GM21529 (cell line): ENCODE results near the gene IGF2BP2.
"Not testable (repeated sequence)": the region's sequence is repeated elsewhere in the genome, so short reads cannot be mapped to it uniquely, and the experiment has no call there.

Experiments used
- ATAC-seq: cut with Tn5 transposase; IDR thresholded peaks from one replicate; pipeline ENCODE4 v1.9.1; 2021; ENCODE audit not compliant: unreplicated experiment

The IGF2BP2 gene

GRCh38 chr3:185825006-185825638, at the start of gene IGF2BP2:
IGF2BP2 (minus strand) TSS chr3:185825042; CDS start chr3:185824960, 82 bp downstream.
- ATAC-seq, result peak; percentile 69

DNA sequence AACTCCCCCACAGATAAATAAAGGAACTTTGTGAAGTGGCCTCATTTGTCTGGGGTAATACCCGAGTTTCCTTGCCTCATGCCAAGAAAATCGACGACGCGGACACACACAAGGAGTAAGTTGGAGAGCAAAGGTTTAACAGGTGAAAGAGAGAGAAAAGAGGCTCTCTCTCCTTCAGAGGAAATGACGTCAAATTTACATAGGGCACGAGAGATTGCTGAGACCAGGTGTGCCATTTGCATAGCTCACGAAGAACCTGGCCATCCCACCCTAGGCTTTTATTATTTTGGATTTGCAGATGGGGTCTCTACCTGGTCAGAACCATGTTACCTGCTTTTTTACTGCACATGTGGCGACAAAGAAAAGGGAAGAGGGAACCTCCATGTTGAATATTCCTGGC, 49.3 kb upstream of the IGF2BP2 start:
- ATAC-seq, result no peak

DNA sequence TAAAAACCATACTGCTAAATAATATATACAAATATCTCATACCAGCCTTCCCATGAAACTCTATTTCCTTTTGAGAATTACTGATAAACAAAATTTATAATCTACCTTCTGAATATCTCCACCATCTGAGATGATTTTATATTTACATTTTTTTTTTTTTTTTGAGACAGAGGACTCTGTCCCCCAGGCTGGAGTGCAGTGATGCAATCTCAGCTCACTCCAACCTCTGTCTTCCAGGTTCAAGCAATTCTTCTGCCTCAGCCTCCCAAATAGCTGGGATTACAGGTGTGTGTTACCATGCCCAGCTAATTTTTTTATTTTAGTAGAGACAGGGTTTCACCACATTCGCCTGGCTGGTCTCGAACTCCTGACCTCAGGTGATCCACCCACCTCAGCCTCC, 42.8 kb upstream of the IGF2BP2 start:
- ATAC-seq, result no peak

- no peak for ATAC-seq
Measured at GRCh38 chr3:185866995-185867394, 42.2 kb upstream of the IGF2BP2 start.

DNA sequence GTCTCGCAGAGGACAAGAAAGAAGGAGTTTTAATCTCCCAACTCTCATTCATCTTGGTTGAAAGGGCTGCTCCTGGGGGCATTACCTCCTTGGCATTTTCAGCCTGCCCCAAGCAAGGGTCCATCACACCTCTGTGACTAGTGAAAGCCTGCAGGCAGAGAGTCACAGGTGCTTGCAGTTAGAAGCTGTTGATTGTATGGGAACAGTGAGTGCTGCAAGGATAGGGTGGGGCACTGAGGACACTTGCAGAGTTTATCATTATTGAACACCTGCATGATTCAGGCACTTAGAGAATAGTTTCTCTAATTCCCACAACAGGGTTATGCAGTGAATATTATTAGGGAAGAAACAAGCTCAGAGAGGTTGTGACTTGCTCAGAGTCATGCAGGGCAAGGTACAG, 41.7 kb upstream of the IGF2BP2 start:
- no peak for ATAC-seq

DNA sequence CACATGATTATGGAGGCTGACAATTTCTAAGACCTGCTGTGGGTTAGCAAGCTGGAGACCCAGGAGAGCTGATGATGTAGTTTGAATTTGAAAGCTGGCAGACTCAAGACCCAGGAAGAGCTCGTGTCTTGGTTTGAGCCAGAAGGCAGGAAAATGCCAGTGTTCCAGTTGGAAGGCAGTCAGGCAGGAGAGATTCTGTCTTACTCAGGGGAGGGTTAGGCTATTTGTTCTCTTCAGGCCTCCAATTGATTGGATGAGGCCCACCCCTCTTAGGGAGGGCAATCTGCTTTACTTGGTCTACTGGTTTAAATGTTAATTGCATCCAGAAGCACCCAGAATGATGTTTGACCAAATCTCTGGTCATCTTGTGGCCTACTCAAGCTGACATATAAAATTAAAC, 40.4 kb upstream of the IGF2BP2 start:
- ATAC-seq, result no peak

DNA sequence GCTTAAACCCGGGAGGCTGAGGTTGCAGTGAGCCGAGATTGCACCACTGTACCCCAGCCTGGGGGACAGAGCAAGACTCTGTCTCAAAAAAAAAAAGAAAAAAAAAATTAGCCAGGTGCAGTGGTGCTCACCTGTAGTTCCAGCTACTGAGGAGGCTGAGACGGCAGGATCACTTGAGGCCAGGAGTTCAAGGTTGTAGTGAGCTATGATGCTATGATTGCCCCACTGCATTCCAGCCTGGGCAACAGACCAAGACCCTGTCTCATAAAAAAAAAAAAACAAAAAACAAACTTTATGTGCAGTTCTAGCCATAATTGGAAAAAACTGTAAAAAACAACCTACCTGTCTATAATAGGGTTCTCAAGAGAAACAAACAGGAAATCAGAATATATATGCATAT, 39.9 kb upstream of the IGF2BP2 start:
- ATAC-seq, result no peak

- ATAC-seq, result no peak
Measured at GRCh38 chr3:185862920-185863319, 38.1 kb upstream of the IGF2BP2 start.

DNA sequence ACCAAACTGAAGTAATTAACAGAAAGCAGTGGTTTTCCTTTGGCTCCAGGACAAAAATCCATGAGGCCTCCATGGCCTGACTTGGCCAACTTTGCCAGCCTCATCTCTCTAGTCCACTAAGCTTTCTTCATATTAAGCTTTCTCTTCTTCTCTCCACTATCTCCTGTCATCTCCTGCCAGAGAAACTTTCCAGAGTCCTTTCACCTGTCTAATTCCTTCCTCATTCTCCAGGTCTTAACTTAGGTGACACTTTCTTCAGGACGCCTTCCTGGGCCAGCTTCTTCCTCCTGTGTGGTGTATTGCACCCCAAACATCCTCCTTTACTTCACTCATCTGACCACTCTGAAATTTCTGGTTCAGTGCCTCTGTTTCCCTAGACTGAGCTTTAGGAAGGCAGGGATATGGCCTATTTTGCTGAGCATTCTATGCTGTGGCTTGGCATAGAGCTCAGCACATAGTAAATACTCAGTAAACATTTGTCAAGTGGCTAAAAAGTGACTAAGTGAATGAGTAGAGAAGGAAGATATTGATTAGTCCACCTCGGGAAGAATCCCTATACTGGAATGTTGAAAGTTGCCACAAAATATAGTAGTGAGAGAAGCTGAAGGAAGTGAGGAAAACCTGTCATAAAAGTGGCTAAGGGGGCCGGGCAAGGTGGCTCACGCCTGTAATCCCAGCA, 34.6 kb upstream of the IGF2BP2 start:
- no peak for ATAC-seq

- no peak for ATAC-seq
Measured at GRCh38 chr3:185858502-185859225, 33.8 kb upstream of the IGF2BP2 start.

GRCh38 chr3:185857208-185857607, 32.4 kb upstream of the IGF2BP2 start:
- no peak for ATAC-seq

GRCh38 chr3:185856652-185857051, 31.8 kb upstream of the IGF2BP2 start:
- no peak for ATAC-seq

DNA sequence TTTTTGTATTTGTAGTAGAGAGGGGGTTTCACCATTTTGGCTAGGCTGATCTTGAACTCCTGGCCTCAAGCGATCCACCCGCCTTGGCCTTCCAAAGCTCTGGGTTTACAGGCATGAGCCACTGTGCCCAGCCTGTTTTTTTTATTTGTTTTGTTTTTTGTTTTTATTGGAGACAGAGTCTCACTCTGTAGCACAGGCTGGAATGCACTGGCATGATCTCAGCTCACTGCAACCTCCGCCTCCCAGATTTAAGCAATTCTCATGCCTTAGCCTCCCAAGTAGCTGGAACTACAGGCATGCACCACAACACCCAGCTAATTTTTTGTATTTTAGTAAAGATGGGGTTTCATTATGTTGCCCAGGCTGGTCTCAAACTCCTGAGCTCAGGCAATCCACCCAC, 28.9 kb upstream of the IGF2BP2 start:
- ATAC-seq, result not testable (repeated sequence)

- no peak for ATAC-seq
Measured at GRCh38 chr3:185852635-185853034, 27.8 kb upstream of the IGF2BP2 start.

DNA sequence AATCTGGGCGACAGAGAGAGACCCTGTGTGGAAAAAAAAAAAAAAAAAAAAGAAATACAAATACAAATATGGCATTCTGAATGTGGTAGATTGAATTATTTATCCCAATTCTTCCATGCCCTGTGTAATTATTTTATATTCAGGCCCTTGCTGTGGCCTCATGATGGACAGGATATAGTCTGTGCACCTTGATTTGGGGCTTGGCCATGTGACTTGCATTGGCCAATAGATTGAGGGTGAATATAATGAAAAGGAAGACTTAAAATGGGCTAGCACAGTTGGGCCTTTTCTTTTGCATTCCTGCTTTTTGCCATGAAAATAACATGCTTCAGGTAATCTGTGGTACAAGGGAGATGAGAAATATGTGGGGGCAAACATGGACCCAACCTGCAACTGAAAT, 27.1 kb upstream of the IGF2BP2 start:
- no peak for ATAC-seq

- ATAC-seq, result no peak
Measured at GRCh38 chr3:185851046-185851445, 26.2 kb upstream of the IGF2BP2 start.

DNA sequence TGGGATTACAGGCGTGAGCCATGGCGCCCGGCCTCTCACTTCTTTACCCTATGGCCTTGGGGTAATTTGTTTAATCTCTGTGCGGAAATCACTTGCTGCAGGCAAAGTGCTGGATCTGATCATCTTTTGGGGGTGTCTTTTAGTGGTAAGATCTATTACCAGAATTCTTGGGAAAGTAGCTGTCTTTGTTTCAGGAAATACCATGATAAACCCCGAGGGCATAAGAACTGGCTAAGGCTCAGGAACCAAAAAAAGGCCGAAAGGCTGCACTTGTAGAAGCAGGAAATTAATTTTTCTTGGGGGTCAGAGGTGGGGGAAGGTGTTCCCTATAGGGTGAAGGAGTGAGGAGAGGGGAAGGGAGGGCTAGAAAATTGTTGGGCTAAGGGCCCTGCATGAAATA, 22.7 kb upstream of the IGF2BP2 start:
- no peak for ATAC-seq

DNA sequence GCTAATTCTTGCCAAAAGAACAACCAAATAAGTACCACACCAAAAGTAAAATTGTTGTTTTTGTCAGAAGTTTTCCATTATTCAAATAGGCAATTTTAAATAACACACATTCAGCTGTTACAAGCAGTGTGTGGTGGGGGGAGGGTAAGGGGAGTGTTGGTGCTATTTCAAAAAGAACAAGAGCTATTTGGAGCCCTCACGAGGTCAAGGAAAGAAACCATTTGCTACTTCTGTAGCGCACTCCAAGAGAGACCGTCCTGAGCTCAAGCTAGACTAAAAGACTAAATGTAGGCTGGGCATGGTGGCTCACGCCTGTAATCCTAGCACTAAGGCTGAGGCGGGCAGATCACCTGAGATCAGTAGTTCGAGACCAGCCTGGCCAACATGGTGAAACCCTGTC, 21.2 kb upstream of the IGF2BP2 start:
- no peak for ATAC-seq

DNA sequence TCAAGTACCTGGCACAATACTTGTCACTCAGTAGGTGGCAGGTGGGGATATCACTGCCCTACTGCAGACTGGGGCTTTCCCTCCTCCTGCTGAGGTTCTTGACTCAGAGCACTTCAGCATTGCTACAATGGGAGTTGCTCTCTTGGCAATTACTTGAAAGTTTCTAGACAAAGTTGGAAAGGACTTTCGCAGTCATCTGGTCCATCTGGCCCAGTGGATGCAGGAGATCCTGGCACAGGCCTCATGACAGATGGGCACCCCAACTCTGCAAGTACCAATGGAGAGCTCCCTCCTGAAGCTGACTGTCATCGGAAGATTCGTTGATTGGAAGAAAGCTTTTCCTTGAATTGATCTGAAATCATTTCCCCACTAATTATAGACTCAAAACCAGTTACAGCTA, 19.2 kb upstream of the IGF2BP2 start:
- no peak for ATAC-seq

- no peak for ATAC-seq
Measured at GRCh38 chr3:185843635-185844034, 18.8 kb upstream of the IGF2BP2 start.

- ATAC-seq, result no peak
Measured at GRCh38 chr3:185843126-185843525, 18.3 kb upstream of the IGF2BP2 start.

- no peak for ATAC-seq
Measured at GRCh38 chr3:185842241-185842640, 17.4 kb upstream of the IGF2BP2 start.
